Activated naive CD4-positive, alpha-beta T cell treated with anti-CD3 and anti-CD28 coated beads for 36 hours (primary cell): Measurements from ENCODE around the gene ERCC5. TPM values are rescaled to one million over a fixed set of nuclear protein-coding genes. Genes with fewer than 3 reads are reported as not detected.

Experiments
- CTCF ChIA-PET: fragments of 350-600 bp; sonication (Branson Sonifier 250); formaldehyde crosslinking; loops from one replicate; lab custom pipeline; 2021; ENCODE audit warnings: antibody characterized with exemption; lab: Charles Lee
- DNase-seq: peaks from one replicate; pipeline ENCODE4 v3.0.0-alpha.2; 2020
- H3K27ac Mint-ChIP-seq: one replicate; pipeline ENCODE4 v1.8.0; 2021; ENCODE audit warnings: mild to moderate bottlenecking, mixed read lengths
- H3K27me3 Mint-ChIP-seq: one replicate; pipeline ENCODE4 v1.8.0; 2021; ENCODE audit warnings: low read depth, mixed read lengths
- H3K36me3 Mint-ChIP-seq: one replicate; pipeline ENCODE4 v1.8.0; 2021; ENCODE audit warnings: low read depth, mixed read lengths
- H3K4me1 Mint-ChIP-seq: one replicate; pipeline ENCODE4 v1.8.0; 2021; ENCODE audit warnings: low read depth, mixed read lengths
- H3K4me3 Mint-ChIP-seq: one replicate; pipeline ENCODE4 v1.8.0; 2021; ENCODE audit warnings: mild to moderate bottlenecking, moderate library complexity, mixed read lengths
- H3K9me3 Mint-ChIP-seq: one replicate; pipeline ENCODE4 v1.8.0; 2021; ENCODE audit warnings: mixed read lengths
- intact Hi-C: fragments of 100-400 bp; cut with micrococcal nuclease; formaldehyde crosslinking; loops from one replicate; pipeline ENCODE4 v1.15.1; 2023
- total RNA-seq, 2 experiments: library from RNA; stranded (reverse); gene quantifications; one replicate each; pipeline ENCODE4 v1.2.3, GENCODE V29; 2021

The ERCC5 gene
- total RNA-seq, 2 experiments from 2014 or later, result 52.0 to 54.0 TPM

- CTCF ChIA-PET, result interaction anchor here (1.0 kb wide), 1 partner anchor 11 kb away, joined by 3 read pairs; no protein-coding TSS in a partner anchor
- Mint-ChIP-seq H3K9me3 (no peaks in the 10 kb centered on the region), H3K27me3 (no peaks in the 10 kb centered on the region), H3K36me3 (peaks cover 35% of the 10 kb centered on the region), H3K27ac (no peak overlapping the region), H3K4me3 (no peak overlapping the region), H3K4me1 (peaks cover 22% of the 10 kb centered on the region)
- intact Hi-C loops, result no loop called here
- no peak for DNase-seq
Measured at GRCh38 chr13:102872531-102872930, 26.7 kb downstream of the ERCC5 start.

GRCh38 chr13:102873653-102874052, 27.8 kb downstream of the ERCC5 start:
- CTCF ChIA-PET, result no interaction called here
- intact Hi-C loops, result no loop called here
- Mint-ChIP-seq H3K27me3 (no peaks in the 10 kb centered on the region), H3K27ac (no peak overlapping the region), H3K36me3 (peaks cover 31% of the 10 kb centered on the region), H3K9me3 (no peaks in the 10 kb centered on the region), H3K4me1 (peaks cover 22% of the 10 kb centered on the region), H3K4me3 (no peak overlapping the region)
- DNase-seq, result no peak

- Mint-ChIP-seq H3K4me3 (no peak overlapping the region), H3K27ac (no peak overlapping the region), H3K9me3 (no peaks in the 10 kb centered on the region), H3K36me3 (peaks cover 27% of the 10 kb centered on the region), H3K27me3 (no peaks in the 10 kb centered on the region), H3K4me1 (peaks cover 16% of the 10 kb centered on the region)
- CTCF ChIA-PET, result interaction anchor here (1.2 kb wide), 1 partner anchor 10 kb away, joined by 4 read pairs; no protein-coding TSS in a partner anchor
- intact Hi-C loops, result no loop called here
- no peak for DNase-seq
Measured at GRCh38 chr13:102875256-102875655, 29.4 kb downstream of the ERCC5 start.

- Mint-ChIP-seq H3K36me3 (peaks cover 19% of the 10 kb centered on the region), H3K4me3 (no peak overlapping the region), H3K27ac (no peak overlapping the region), H3K9me3 (no peaks in the 10 kb centered on the region), H3K27me3 (no peaks in the 10 kb centered on the region), H3K4me1 (peaks cover 8% of the 10 kb centered on the region)
- CTCF ChIA-PET, result interaction anchor here (0.6 kb wide), 3 partner anchors 10 to 489 kb away, joined by 3 to 4 read pairs (median 3); no protein-coding TSS in a partner anchor
- DNase-seq, result no peak
- intact Hi-C loops, result no loop called here
Measured at GRCh38 chr13:102877303-102877702, 31.5 kb downstream of the ERCC5 start.

- Mint-ChIP-seq H3K27ac (no peak overlapping the region), H3K9me3 (no peaks in the 10 kb centered on the region), H3K4me3 (no peak overlapping the region), H3K4me1 (no peaks in the 10 kb centered on the region), H3K36me3 (peaks cover 14% of the 10 kb centered on the region), H3K27me3 (no peaks in the 10 kb centered on the region)
- CTCF ChIA-PET, result interaction anchor here (1.4 kb wide), 1 partner anchor 8 kb away, joined by 10 read pairs; no protein-coding TSS in a partner anchor
- intact Hi-C loops, result no loop called here
- DNase-seq, result no peak
Measured at GRCh38 chr13:102878481-102878880, 32.6 kb downstream of the ERCC5 start.

- intact Hi-C loops, result no loop called here
- peaks cover 12% of the 10 kb centered on the region for H3K36me3 Mint-ChIP-seq
- no peaks in the 10 kb centered on the region for H3K27me3 Mint-ChIP-seq
- H3K4me3 Mint-ChIP-seq, result no peak overlapping the region
- DNase-seq, result no peak
- CTCF ChIA-PET, result interaction anchor here (1.5 kb wide), 1 partner anchor 9 kb away, joined by 6 read pairs; no protein-coding TSS in a partner anchor
- H3K4me1 Mint-ChIP-seq, result no peaks in the 10 kb centered on the region
- no peak overlapping the region for H3K27ac Mint-ChIP-seq
- no peaks in the 10 kb centered on the region for H3K9me3 Mint-ChIP-seq
Measured at GRCh38 chr13:102879793-102880499, 34.1 kb downstream of the ERCC5 start.

- Mint-ChIP-seq H3K36me3 (peaks cover 2% of the 10 kb centered on the region), H3K4me1 (no peaks in the 10 kb centered on the region), H3K27ac (no peak overlapping the region), H3K4me3 (no peak overlapping the region), H3K27me3 (no peaks in the 10 kb centered on the region), H3K9me3 (no peaks in the 10 kb centered on the region)
- CTCF ChIA-PET, result interaction anchor here (0.6 kb wide), 2 partner anchors 12 to 176 kb away, joined by 4 to 5 read pairs; no protein-coding TSS in a partner anchor
- intact Hi-C loops, result no loop called here
- DNase-seq, result no peak
Measured at GRCh38 chr13:102881819-102882686, 36.2 kb downstream of the ERCC5 start.

GRCh38 chr13:102892503-102892902, 46.7 kb downstream of the ERCC5 start:
- Mint-ChIP-seq H3K27ac (no peak overlapping the region), H3K27me3 (no peaks in the 10 kb centered on the region), H3K36me3 (no peaks in the 10 kb centered on the region), H3K4me1 (no peaks in the 10 kb centered on the region), H3K9me3 (no peaks in the 10 kb centered on the region), H3K4me3 (no peak overlapping the region)
- DNase-seq, result no peak
- CTCF ChIA-PET, result interaction anchor here (0.9 kb wide), 1 partner anchor 45 kb away, joined by 4 read pairs; no protein-coding TSS in a partner anchor
- intact Hi-C loops, result no loop called here

GRCh38 chr13:102897371-102898138, 51.7 kb downstream of the ERCC5 start:
- intact Hi-C loops, result no loop called here
- H3K4me1 Mint-ChIP-seq, result no peaks in the 10 kb centered on the region
- CTCF ChIA-PET, result no interaction called here
- H3K9me3 Mint-ChIP-seq, result no peaks in the 10 kb centered on the region
- H3K27me3 Mint-ChIP-seq, result no peaks in the 10 kb centered on the region
- H3K36me3 Mint-ChIP-seq, result no peaks in the 10 kb centered on the region
- no peak for DNase-seq
- no peak overlapping the region for H3K27ac Mint-ChIP-seq
- no peak overlapping the region for H3K4me3 Mint-ChIP-seq

GRCh38 chr13:102900193-102900608, 54.4 kb downstream of the ERCC5 start:
- CTCF ChIA-PET, result interaction anchor here (2.3 kb wide), 1 partner anchor 30 kb away, joined by 6 read pairs; no protein-coding TSS in a partner anchor

GRCh38 chr13:102901056-102901455, 55.2 kb downstream of the ERCC5 start:
- DNase-seq, result no peak
- CTCF ChIA-PET, result interaction anchor here (2.3 kb wide), 1 partner anchor 31 kb away, joined by 6 read pairs; no protein-coding TSS in a partner anchor
- Mint-ChIP-seq H3K36me3 (no peaks in the 10 kb centered on the region), H3K4me1 (no peaks in the 10 kb centered on the region), H3K9me3 (no peaks in the 10 kb centered on the region), H3K27me3 (no peaks in the 10 kb centered on the region), H3K27ac (no peak overlapping the region), H3K4me3 (no peak overlapping the region)
- intact Hi-C loops, result no loop called here

More at GRCh38 chr13:102900193-102900608, 54.4 kb downstream of the ERCC5 start:
- no peak for DNase-seq
- Mint-ChIP-seq H3K27me3 (no peaks in the 10 kb centered on the region), H3K9me3 (no peaks in the 10 kb centered on the region), H3K36me3 (no peaks in the 10 kb centered on the region), H3K4me1 (no peaks in the 10 kb centered on the region), H3K27ac (no peak overlapping the region), H3K4me3 (no peak overlapping the region)
- intact Hi-C loops, result no loop called here
